Activated CD4-positive, alpha-beta T cell treated with anti-CD3 and anti-CD28 coated beads, Interleukin-2, amount 50 U/mL, for 1 hour (primary cell): ENCODE measurements around the gene SLC23A2.
"Not testable (repeated sequence)": the region's sequence is repeated elsewhere in the genome, so short reads cannot be mapped to it uniquely, and the experiment has no call there.

Source experiments
- DNase-seq: peaks from one replicate; pipeline ENCODE4 v3.0.0-alpha.2; 2020

Gene SLC23A2

DNA sequence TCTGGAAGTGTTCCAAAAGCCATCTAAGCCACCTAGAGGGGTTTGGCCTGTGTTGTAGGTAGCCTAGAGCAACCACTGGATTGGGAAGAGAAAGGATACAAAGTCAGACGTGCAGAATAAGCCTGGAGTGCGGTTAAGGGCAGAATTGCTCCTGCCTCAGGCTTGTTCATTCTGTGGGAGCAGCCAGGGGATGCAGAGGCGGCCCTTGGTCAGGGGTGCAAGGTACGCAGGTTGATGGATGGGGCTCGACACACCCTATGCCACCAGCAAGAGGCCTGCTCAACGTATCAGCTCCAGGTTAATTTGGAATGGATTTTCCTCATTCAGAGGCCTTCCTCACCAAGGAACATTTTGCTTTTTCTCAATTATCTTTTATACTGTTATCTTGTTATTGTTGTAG is 129.8 kb downstream of the SLC23A2 start:
- no peak for DNase-seq

DNA sequence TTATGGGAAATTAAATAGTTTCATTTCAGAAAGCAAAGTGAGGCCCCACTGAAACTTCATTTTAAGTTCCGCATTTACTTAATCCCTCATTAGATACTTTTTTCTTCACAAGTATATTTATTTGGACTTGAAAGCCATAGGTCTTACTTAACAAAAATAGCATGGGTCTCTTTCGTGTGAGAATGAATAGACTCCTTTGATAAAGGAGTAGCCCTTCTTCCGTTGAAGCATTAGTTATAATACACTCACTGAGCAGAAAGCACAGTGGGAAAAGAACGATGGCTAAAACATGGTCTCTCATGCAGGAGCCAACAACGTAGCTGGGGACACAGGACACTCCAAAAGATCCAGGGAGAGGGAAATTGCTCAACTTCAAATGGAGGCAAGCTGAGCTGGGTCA is 130.4 kb downstream of the SLC23A2 start:
- DNase-seq = no peak

DNA sequence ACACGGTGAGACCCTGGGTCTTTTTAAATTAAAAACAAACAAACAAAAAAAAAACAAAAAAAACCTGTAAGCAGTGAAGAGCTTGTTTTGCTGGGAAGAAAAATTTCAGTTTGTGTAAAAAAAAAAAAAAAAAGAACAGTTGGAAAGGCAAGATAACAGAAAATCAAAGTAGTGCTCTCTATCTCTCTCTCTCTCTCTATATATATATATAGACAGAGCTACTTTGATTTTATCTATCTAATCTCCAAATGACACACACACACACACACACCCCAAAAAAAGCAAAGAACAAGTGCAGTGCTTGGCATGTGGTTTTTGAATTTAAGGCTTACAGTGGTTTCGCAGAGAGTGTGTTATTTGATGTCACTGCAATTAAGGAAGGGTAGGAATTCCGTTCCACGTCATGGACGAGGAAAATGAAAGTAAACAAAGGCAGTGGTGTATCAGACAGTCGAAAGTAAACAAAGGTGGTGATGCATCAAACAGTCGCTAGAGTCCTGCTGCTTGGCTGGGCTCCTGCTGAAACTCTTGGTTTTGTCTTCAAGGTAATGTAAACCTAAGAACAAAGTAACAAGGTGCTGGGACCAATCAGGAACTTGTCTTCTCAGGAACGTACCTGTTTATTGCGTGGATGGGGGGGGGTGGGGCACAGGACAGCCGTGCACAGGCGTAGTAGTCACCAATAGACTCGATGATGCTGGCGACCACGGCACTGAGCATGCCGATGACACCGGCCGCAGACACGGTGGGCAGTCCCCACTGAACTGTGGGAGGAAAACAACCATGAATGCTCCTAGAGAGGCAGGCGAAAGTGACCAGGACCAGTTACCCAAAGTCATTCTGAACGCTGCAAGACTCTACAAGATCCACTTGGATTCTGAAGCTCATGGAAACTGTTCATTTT is 131.8 kb downstream of the SLC23A2 start:
- peak; percentile 4 for DNase-seq

DNA sequence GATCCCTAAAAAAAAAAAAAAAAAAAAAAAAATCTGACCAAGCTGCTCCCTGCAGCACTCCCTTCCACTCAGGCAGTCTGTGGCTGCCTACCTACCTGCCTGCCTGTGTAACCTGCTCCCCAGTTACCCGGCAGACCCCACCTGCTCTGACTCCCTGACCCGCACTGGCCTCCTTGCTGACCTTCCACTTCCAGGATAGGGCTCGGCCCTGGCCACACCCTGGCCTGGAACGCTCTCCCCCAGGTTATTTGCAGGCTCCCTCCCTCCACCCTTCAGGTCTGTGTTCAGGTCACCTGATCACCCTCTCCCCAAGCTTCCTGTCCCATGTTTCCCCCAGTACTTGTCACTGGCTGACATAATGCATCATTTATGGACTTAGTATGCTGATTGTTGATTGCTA is 134.3 kb downstream of the SLC23A2 start:
- DNase-seq = no peak

DNA sequence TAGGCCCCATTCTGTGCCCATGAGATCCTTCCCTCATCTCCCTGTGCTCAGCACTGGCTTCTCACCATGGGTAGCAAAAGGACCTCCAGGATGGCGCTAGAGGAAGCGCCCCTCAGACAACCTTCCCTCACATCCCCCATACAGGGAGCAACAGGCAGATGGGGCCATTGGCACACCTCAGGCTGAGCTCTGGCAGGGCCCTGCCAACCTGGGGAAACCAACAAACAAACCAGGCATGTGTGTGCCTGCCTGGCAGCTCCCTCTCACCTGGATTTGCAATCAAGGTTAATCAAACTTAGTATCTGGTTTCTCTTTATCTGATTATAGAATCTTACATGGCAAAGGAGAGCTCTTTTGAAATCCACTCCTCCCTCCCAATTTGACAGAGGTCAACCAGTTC is 134.9 kb downstream of the SLC23A2 start:
- no peak for DNase-seq

DNA sequence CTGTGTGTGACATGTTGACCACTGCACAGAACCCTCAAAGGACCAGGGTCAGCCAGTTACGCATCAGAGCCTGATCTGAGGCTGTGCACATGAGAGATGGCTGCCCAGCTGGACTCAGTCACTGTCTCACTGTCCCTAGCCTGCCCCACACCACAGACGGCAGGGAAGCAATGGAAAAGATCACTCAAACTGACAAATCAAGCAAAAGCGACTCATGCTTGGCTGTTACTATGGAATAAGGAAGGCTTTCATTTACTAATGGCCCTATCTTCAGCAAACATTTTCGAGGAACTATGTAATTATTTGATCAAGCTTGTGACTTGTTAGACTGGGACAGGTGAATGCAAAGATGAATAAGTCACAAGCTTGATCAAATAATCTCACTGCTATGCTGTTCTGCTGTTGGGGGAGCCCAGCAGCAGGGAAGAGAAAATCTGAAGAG is 137.0 kb downstream of the SLC23A2 start:
- DNase-seq = no peak

DNA sequence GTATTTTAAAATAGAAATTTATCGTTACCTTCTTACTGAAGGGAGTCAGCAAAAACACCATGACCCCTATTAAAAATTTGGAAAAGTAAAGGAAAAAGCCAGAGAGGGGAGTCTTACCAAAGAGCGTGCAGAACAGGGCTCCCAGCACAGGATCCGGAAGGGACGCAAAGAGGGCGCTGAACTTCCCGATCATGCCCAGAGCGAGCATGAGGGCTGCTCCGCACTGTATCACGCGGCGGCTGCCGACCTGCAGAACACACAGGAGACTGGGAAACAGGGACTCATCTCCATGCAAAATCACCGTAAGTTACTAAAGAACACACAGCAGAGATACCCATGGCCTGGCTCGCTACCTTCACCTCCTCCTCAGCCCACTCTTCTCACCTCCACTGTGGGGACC is 138.6 kb downstream of the SLC23A2 start:
- DNase-seq = no peak

DNA sequence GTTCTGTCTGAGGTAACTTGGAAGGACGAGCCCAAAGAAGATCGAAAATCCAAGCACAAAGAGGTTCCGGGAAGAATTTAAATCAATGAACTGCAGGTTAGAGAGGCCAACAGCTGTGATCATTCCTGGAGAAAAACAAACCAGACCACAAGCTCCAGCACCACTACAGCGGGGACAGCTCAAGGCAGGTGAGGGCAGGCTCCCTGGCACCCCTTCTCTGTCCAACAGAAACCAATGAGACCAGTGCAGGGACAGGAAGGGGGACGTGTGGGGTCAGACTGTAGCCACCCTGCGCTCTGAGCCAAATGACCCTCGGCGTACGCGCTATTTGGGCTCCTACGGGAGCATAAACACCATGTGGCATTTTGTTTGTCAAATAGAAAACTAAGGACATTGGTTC is 139.3 kb downstream of the SLC23A2 start:
- no peak for DNase-seq

DNA sequence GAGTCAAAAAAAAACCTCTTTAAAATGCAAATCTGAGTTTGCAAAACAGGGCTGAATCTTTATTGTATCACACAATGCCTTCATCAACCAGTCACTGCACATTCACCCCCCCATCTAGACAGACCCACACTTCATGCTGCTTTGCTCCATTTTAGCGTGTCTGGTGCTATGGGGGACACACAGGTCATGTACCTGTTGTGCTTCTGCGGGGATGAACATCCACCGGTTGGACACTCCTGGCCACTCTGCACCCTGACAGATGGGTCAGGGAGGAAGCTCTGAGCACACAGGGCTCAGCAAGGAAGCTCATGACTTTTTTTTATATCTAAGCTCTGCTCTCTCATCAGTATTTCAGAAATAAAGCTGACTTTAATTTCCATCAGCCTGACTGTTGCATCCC is 143.3 kb downstream of the SLC23A2 start:
- DNase-seq = no peak

DNA sequence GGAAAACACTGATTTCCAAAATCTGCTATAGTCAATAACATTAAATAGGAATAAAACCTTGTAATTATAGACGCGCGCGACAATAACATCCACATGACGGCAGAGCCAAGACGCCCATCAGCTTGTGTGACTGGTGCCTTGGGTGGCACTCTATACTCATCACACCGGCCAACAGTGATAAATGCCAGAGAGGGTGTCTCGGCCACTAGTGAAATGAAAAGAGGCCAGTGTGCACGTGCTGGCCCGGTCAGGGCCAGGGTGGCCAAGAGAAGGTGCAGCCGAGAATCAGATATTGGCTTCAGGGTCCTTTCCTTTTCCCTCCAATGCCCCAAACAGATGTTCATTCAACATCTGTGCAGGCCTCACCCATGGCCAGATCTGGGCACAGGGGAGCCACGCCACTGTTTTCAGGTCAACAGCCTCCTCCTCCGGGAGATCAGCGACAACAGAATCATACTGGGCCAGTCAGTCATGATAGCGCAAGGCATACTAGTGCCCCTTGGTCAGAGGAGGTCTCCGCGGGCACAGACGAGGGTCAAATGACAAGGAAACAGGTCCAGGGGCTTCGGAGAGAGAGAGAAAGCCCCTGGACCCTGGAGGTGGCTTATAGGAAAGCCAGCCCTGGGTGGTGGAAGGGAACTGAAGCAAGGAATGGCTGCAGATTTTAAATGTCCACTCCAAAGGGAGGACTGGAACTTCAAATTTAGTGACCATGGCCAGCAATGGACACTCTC is 145.1 kb downstream of the SLC23A2 start:
- DNase-seq = no peak

DNA sequence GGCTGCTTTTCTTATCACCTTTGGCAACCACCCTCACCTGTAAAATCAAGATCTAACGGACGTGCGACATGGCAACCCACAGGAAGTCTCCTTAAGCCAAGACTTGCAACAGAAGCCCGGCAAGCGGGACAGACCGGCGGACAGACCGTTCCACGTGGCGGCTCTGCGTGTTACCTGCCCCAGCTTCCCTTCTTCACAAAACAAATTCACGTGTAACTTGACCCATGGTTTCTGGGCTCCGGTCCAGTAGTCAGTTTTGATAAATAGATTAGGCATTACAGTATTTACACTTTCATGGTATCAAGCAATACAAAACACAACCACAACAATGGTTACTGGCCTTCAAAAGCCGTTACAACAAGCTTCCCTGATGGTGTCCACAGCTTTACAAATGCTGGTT is 145.8 kb downstream of the SLC23A2 start:
- DNase-seq = no peak

DNA sequence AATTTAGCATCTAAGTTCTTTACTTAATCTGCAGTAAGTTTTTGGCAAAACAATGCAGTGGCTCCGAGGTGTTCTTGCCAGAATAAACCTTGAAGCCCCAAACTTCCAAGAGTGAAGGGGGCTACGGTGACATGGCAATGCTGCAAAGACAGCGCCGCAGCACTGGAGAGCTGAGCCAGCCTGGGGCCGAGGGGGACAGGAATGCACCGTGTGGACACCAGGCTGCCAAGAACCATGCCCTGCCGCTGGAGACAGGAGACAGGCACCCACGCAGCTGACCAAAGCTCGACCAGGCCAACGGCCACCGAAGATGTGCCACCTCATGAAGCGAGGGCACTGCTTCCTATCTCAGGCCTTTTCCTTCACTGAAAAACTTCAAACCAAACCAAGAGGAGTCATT is 146.2 kb downstream of the SLC23A2 start:
- no peak for DNase-seq

DNA sequence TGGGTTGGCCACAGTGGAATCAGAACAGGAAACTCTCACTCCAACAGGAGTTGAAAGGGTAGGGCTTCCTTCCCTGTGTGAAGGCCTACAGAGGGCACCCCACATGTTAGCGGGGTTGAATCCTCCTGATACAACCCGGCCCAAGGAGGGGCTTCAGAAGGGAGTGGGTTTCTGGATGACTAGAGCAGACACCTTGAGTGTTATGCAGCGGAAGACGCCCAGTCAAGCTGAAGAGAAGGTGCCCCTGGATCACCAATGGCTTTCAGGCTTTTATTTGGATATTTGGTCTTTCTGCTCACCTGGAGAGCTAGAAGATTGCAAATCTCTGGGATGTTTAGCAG is 146.8 kb downstream of the SLC23A2 start:
- DNase-seq = no peak

DNA sequence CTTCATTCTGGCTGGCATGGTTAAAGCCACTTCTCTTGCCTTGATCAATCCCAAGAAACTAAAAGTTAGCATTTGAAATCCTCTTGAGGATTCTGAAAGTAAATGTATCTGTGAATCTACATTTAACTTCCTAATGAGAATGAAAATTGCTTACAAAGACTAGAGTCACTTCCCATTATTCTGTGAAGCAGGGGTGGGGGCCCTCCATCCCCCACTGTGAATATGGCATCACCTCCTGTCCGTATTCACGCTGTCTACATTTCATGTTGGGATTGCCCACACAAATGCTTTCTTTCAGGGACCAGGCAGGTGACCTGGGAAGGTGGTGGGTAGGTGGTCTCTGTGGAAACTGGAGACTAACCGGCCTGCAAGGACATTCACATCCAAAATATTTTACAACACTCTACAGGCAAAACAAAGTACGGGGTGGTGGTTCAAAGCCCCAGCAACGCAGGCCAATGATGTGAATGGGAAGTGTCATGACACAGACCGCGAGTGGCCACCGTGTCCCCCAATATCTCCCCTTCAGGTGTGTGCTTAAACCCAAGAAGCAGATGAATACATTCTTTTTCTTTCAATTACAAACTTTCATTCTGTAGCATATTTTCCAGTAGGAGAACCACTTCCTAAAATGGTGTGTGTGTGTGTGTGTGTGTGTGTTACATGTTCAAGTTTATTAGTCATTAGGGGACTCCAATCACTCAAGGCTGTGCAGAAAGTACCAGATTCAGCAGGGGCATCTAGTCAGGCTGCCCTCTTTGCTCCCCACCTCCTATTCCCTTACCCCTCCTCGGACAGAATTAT is 147.4 kb downstream of the SLC23A2 start:
- DNase-seq = no peak

DNA sequence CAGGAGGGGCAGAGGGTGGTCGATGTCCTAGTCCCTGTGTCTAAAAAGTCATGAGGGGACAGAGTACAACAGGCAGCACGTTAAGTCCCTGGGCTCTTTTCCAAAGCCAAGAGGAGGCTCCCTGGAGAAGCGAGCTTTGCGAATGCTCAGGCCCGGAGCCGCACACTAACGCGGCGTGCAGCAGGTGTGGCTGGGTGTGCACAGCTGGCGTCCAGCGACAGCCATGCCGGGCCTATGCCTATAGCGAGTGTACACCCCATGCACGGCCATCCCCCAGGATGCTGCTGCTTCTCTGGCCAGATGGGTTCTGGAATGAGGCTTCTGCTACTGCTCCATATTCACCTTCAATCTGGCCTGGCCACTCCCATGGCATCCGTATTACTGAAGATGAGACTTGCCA is 148.3 kb downstream of the SLC23A2 start:
- no peak for DNase-seq

DNA sequence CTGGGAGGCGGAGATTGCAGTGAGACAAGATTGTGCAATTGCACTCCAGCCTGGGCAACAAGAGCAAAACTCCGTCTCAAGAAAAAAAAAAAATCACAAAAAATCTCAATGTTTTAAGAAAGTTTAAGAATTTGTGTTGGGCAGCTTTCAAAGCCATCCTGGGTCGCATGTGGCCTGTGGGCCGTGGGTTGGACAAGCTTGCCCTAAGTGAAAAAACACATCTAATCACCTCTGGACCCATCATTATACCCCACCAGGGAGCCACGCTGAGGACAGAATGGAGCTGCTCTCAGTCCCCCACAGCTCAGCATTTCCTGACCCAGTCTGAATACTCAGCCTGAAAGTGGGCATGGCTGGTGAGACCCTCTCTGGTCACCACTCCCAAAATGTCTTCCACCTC is 150.3 kb downstream of the SLC23A2 start:
- DNase-seq = no peak

DNA sequence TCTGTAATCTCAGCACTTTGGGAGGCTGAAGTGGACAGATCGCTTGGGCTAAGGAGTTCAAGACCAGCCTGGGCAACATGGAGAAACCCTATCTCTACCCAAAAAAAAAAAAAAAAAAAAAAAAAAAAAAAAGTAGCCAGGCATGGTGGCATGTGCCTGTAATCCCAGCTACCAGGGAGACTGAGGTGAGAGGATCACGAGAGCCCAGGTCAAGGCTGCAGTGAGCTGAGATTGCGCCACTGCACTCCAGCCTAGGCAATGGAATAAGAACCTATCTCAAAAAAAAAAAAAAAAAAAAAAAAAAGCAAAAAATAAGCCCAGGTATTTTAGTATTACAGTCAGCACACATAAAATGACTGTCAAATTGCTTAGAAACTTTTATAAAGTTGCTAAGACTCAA is 152.5 kb downstream of the SLC23A2 start:
- DNase-seq = not testable (repeated sequence)

DNA sequence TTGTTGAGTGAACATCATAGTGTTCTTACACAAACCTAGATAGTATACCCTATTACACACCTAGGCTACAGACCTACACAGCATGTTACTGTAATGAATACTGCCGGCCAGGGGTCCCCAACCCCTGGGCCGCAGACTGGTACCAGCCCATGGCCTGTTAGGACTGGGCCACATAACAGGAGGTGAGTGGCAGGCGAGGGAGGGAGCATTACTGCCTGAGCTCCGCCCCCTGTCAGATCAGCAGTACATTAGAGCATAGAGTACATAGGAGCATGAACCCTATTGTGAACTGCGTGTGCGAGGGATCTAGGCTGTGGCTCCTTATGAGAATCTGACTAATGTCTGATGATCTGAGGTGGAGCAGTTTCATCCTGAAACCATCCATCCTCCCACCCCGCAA is 153.3 kb downstream of the SLC23A2 start:
- no peak for DNase-seq

DNA sequence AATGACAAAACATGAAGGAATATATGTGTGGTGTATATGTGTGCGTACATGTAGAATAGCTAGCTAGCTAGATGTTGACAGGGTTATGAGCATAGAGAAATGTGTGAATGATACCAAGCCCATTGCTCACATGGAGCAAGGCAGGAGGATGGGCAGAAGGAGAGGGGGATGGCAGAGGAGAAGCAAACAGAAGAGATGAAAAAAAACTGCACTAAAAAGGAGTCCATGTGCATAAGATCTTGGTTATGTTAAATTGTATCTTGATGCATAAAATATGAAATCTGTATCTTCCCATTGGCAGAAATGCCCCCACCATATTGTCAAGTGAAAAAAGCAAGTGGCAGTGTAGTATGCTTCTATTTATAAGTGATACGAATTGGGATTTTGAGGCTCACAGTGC is 154.5 kb downstream of the SLC23A2 start:
- DNase-seq = no peak

DNA sequence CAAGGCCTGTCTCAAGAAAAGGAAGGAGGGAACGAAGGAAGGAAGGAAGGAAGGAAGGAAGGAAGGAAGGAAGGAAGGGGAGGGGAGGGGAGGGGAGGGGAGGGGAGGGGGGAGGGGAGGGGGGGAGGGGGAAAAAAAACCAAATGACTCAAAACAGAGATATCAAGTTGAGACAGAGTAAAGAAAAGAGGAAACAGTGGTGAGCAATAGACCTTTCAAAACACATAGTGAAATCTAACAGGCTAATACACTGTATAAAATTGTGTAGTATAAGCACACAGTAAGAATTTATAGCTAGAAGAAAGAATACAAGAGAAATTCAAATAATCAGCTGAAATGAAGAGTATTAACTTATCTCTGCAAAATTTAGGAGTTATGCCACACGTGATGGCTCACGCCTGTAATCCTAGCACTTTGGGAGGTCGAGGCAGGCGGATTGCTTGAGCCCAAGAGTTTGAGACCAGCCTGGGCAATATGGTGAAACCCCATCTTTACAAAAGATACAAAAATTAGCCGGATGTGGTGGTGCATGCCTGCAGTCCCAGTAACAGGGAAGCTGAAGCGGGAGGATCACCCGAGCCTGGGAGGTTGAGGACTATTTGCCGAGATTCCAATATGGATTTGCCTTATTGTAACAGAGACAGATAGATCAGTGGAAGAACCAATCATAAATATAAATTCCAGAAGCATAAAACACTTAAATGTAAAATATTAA is 156.4 kb downstream of the SLC23A2 start:
- no peak for DNase-seq

DNA sequence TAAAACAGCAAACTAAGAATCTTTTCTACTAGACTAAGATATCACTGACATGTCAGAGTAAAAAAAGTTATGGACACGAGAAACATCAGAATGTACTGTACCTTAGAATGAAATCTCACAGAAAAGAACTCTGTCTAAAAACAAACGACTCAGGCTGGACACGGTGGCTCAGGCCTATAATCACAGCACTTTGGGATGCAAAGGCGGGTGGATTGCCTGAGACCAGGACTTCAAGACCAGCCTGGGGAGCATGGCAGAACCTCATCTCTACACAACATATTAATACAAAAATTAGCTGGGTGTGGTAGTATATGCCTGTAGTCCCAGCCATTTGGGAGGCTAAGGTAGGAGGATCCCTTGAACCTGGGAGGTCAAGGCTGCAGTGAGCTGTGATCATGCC is 157.0 kb downstream of the SLC23A2 start:
- no peak for DNase-seq

DNA sequence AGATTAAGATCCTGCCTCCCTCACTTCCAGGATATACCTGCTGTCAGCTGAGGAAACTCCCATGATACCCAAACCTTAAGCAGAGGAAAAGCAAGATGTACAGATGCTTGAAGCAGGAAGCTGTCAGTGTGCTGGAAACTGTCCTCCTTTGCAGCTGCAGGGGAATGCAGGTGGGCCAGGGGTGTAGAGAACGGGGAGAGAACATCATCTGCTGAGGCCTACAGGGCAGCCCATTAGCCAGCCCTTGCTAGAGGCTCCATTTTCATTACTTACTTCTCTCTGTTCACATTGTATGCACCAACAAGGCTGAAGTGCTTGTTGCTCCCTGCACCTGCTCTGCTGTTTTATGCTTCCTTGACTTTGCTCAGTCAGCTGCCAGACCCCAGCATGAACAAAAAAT is 160.5 kb downstream of the SLC23A2 start:
- DNase-seq = no peak

DNA sequence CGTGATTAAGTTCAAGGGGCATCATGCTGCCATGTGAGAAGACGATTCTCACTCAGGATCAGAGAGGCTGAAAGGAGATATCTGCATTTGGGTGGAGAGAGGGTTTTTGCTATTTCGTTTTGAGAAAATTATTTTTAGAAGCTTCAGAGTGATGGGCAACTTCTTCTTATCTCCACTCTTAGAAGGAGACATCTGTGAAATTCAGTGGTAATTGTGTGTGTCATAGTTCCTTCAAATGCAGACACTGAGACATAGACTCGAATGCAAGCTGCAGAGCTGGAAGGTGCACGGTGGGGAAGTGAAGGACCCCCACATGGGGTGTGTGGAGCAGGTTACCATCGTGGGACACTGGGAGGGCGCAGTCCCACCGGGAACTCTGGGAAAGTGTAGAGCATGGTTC is 162.8 kb downstream of the SLC23A2 start:
- no peak for DNase-seq
